HCT116 (cell line): ENCODE results near the gene COL4A4. TPM values are rescaled to one million over a fixed set of nuclear protein-coding genes. Genes with fewer than 3 reads are reported as not detected.

Experiments used
- ATAC-seq: fragments of 200-7000 bp; cut with Tn5 transposase; 2 replicates; pipeline ENCODE4 v1.9.1; 2020; ENCODE audit warnings: mild to moderate bottlenecking, moderate library complexity
- BruUV-seq: library from RNA; stranded (reverse); fragments of 400-500 nt; replicated peaks from 2 replicates; lab custom pipeline; 2021; lab: Mats Ljungman, UMichigan
- CTCF ChIA-PET: fragments of 300-600 bp; sonication (Branson Sonifier 250); formaldehyde crosslinking; loops from one replicate; lab custom pipeline; 2021; ENCODE audit warnings: antibody characterized with exemption; lab: Charles Lee
- POLR2A ChIA-PET: fragments of 300-600, 350-600 bp; sonication (Branson Sonifier 250); formaldehyde crosslinking; loops from one replicate; lab custom pipeline; 2021; ENCODE audit warnings: antibody characterized with exemption; lab: Charles Lee
- RAD21 ChIA-PET, 2 experiments: fragments of 300-600 bp; sonication (Branson Sonifier 250); formaldehyde crosslinking; loops; one replicate each; lab custom pipeline; 2023; ENCODE audit warnings: low total read pairs in 2 of 2; ENCODE audit not compliant: uncharacterized antibody in 2 of 2, unreplicated experiment in 2 of 2, low non-redundant PET in 1 of 2; lab: Charles Lee
- DNase-seq: peaks from one replicate; pipeline ENCODE4 v3.0.0-alpha.2; 2010; ENCODE audit warnings: low read depth, low spot score
- H2AFZ ChIP-seq: fragments of 200-600 bp; shearing (Covaris generic), sonication (generic); 2 replicates; pipeline ENCODE4 v1.6.1; 2017; ENCODE audit warnings: low read depth, mixed run types, mixed read lengths, antibody characterized with exemption, low read length; ENCODE audit not compliant: poor library complexity, severe bottlenecking
- H3K27ac ChIP-seq: 2 replicates; pipeline ENCODE4 v1.5.1; 2012; ENCODE audit warnings: low read depth, low read length
- H3K27me3 ChIP-seq: fragments of 200-600 bp; sonication (generic); 2 replicates; pipeline ENCODE4 v1.6.1; 2016; ENCODE audit warnings: mixed run types, low read length, mixed read lengths; ENCODE audit not compliant: insufficient read depth
- H3K36me3 ChIP-seq, 2 experiments: fragments of 200-500 bp in 1 of 2; fragments of 200-600 bp in 1 of 2; sonication (Bioruptor generic) in 1 of 2; sonication (generic) in 1 of 2; 2 replicates each; pipeline versions ENCODE4 v1.5.1 to v1.6.1; 2014 to 2016; ENCODE audit warnings: low read length in 2 of 2, inconsistent platforms in 1 of 2, mixed read lengths in 1 of 2, mixed run types in 1 of 2; ENCODE audit not compliant: insufficient read depth in 2 of 2, control insufficient read depth in 1 of 2
- H3K4me1 ChIP-seq, 2 experiments: fragments of 200-600 bp in 1 of 2; sonication (generic) in 1 of 2; 2 replicates each; pipeline versions ENCODE4 v1.5.1 to v1.6.1; 2012 to 2017; ENCODE audit warnings: low read length in 2 of 2, inconsistent platforms in 1 of 2, mild to moderate bottlenecking in 1 of 2, mixed read lengths in 1 of 2, mixed run types in 1 of 2, moderate library complexity in 1 of 2; ENCODE audit not compliant: insufficient read depth in 2 of 2, control insufficient read depth in 1 of 2
- H3K4me2 ChIP-seq: fragments of 200-600 bp; sonication (generic); 2 replicates; pipeline ENCODE4 v1.6.1; 2017; ENCODE audit warnings: mixed run types, low read length, mixed read lengths
- H3K4me3 ChIP-seq, 2 experiments: fragments of 200-600 bp in 1 of 2; sonication (generic) in 1 of 2; replicated peaks in 1 of 2; 2 replicates each; pipeline ENCODE4 v1.5.1; 2011 to 2016; ENCODE audit warnings: low read length in 2 of 2, control low read depth in 1 of 2, low read depth in 1 of 2, mild to moderate bottlenecking in 1 of 2, mixed read lengths in 1 of 2, mixed run types in 1 of 2
- H3K79me2 ChIP-seq: fragments of 200-600 bp; sonication (generic); 2 replicates; pipeline ENCODE4 v1.6.1; 2017; ENCODE audit warnings: mild to moderate bottlenecking, mixed run types, low read length, moderate library complexity, mixed read lengths; ENCODE audit not compliant: insufficient read depth
- H3K9ac ChIP-seq: fragments of 200-600 bp; sonication (generic); 2 replicates; pipeline ENCODE4 v1.6.1; 2016; ENCODE audit warnings: low read length, mixed read lengths
- H3K9me2 ChIP-seq: fragments of 200-600 bp; sonication (generic), shearing (Covaris generic); 2 replicates; pipeline ENCODE4 v1.6.1; 2017; ENCODE audit warnings: mixed run types, mild to moderate bottlenecking, moderate library complexity; ENCODE audit not compliant: insufficient read depth
- H3K9me3 ChIP-seq, 2 experiments: fragments of 200-500 bp in 1 of 2; fragments of 200-600 bp in 1 of 2; sonication (Bioruptor generic) in 1 of 2; sonication (generic) in 1 of 2; 2 replicates each; pipeline ENCODE4 v1.6.1; 2014 to 2017; ENCODE audit warnings: low read length in 2 of 2, mixed read lengths in 2 of 2, inconsistent platforms in 1 of 2, low read depth in 1 of 2, mild to moderate bottlenecking in 1 of 2, mixed run types in 1 of 2, moderate library complexity in 1 of 2; ENCODE audit not compliant: control insufficient read depth in 1 of 2, insufficient read depth in 1 of 2
- H4K20me1 ChIP-seq: fragments of 200-600 bp; sonication (generic), shearing (Covaris generic); 2 replicates; pipeline ENCODE4 v1.6.1; 2017; ENCODE audit warnings: mixed run types, mild to moderate bottlenecking, moderate library complexity; ENCODE audit not compliant: insufficient read depth
- ATF3 ChIP-seq: IDR thresholded peaks from 2 replicates; pipeline ENCODE4 v1.6.1; 2012
- CBX3 ChIP-seq: IDR thresholded peaks from 2 replicates; pipeline ENCODE4 v1.6.1; 2012; ENCODE audit warnings: low read depth
- EGR1 ChIP-seq: IDR thresholded peaks from 2 replicates; pipeline ENCODE4 v1.6.1; 2012; ENCODE audit warnings: low read depth
- EZH2phosphoT487 ChIP-seq: fragments of 200-600 bp; IDR thresholded peaks from 2 replicates; pipeline ENCODE4 v1.6.1; 2018; ENCODE audit warnings: antibody characterized with exemption, borderline replicate concordance
- FOSL1 ChIP-seq: IDR thresholded peaks from 2 replicates; pipeline ENCODE4 v1.6.1; 2012; ENCODE audit warnings: low read depth
- JUND ChIP-seq: IDR thresholded peaks from 2 replicates; pipeline ENCODE4 v1.6.1; 2012
- MAX ChIP-seq: IDR thresholded peaks from 2 replicates; pipeline ENCODE4 v1.6.1; 2012
- POLR2AphosphoS5 ChIP-seq: IDR thresholded peaks from 2 replicates; pipeline ENCODE4 v1.6.1; 2011; ENCODE audit warnings: mild to moderate bottlenecking, low read depth, low read length, moderate library complexity
- SP1 ChIP-seq: IDR thresholded peaks from 2 replicates; pipeline ENCODE4 v1.6.1; 2012; ENCODE audit warnings: low read depth
- SRF ChIP-seq: IDR thresholded peaks from 2 replicates; pipeline ENCODE4 v1.6.1; 2012; ENCODE audit warnings: low read depth
- TCF7L2 ChIP-seq: IDR thresholded peaks from 2 replicates; pipeline ENCODE4 v1.7.0; 2011; ENCODE audit warnings: borderline replicate concordance, inconsistent platforms; ENCODE audit not compliant: insufficient read depth, insufficient read length; ENCODE audit errors: extremely low read depth
- YY1 ChIP-seq: IDR thresholded peaks from 2 replicates; pipeline ENCODE4 v1.6.1; 2011; ENCODE audit warnings: low read length, low read depth, moderate library complexity, mild to moderate bottlenecking; ENCODE audit not compliant: insufficient replicate concordance; ENCODE audit errors: extremely low read depth
- ZFX ChIP-seq: fragments of 450-650 bp; IDR thresholded peaks from 2 replicates; pipeline ENCODE4 v1.6.1; 2017
- intact Hi-C: fragments of 100-400 bp; cut with micrococcal nuclease; formaldehyde crosslinking; loops from 2 replicates; pipeline ENCODE4 v1.10.0; 2022
- total RNA-seq: library from RNA; stranded (reverse); gene quantifications from one replicate; pipeline ENCODE4 v1.2.1, GENCODE V29; 2021; ENCODE audit not compliant: unreplicated experiment
- TF ChIP-seq, protein P1 (sequence below), 3 experiments: fragments of 200-600 bp in 1 of 3; sonication (generic) in 1 of 3; IDR thresholded peaks in 2 of 3; conservative IDR thresholded peaks in 1 of 3; 2 replicates each; pipeline ENCODE4 v1.5.1; 2012 to 2017; ENCODE audit warnings: low read depth in 2 of 3, low read length in 2 of 3, antibody characterized with exemption in 1 of 3, borderline replicate concordance in 1 of 3, control low read depth in 1 of 3, mild to moderate bottlenecking in 1 of 3, mixed read lengths in 1 of 3, mixed run types in 1 of 3, moderate library complexity in 1 of 3; ENCODE audit not compliant: insufficient read depth in 1 of 3

COL4A4 gene
- total RNA-seq, 1 experiment from 2014 or later, result 5.9 TPM

DNA sequence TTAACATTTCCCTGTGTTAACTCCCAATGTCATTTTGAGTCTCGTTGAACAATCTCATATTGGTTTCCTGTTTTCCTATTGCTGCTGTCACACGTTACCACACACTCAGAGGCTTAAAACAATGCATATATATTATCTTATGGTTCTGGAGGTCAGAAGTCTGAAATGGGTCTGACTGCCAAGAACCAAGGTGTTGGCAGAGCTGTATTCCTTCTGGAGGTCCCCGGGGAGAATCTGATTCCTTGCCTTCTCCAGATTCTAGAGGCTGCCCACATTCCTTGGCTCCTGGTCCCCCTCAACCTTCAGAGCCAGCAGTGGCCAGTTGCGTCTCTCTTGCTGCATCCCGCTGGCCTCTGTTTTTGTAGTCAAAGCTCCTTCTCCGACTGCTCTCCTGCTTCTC lies 17.5 kb downstream of the COL4A4 start:
- 0 out of 4 replicates have a peak, but pooled peaks cover 0 to 4% of the 10 kb centered on the region in 2 experiments for H3K9me3 ChIP-seq
- H3K4me1 ChIP-seq, result no peaks in the 10 kb centered on the region
- H3K9ac ChIP-seq, result no peak overlapping the region
- no peaks in the 10 kb centered on the region for H4K20me1 ChIP-seq
- H3K27me3 ChIP-seq, result no peaks in the 10 kb centered on the region
- no peak overlapping the region for H3K27ac ChIP-seq
- no peak overlapping the region for H2AFZ ChIP-seq
- H3K9me2 ChIP-seq, result no peaks in the 10 kb centered on the region
- no peak for DNase-seq
- H3K36me3 ChIP-seq, result no peaks in the 10 kb centered on the region
- no peak overlapping the region for H3K4me2 ChIP-seq
- TF ChIP-seq JUND (no peak), SP1 (no peak), MAX (no peak), POLR2AphosphoS5 (no peak), TCF7L2 (no peak), SRF (no peak), FOSL1 (no peak), YY1 (no peak), CBX3 (no peak), EZH2phosphoT487 (no peak), ZFX (no peak), EGR1 (no peak), ATF3 (no peak)
- TF ChIP-seq, protein P1, sequence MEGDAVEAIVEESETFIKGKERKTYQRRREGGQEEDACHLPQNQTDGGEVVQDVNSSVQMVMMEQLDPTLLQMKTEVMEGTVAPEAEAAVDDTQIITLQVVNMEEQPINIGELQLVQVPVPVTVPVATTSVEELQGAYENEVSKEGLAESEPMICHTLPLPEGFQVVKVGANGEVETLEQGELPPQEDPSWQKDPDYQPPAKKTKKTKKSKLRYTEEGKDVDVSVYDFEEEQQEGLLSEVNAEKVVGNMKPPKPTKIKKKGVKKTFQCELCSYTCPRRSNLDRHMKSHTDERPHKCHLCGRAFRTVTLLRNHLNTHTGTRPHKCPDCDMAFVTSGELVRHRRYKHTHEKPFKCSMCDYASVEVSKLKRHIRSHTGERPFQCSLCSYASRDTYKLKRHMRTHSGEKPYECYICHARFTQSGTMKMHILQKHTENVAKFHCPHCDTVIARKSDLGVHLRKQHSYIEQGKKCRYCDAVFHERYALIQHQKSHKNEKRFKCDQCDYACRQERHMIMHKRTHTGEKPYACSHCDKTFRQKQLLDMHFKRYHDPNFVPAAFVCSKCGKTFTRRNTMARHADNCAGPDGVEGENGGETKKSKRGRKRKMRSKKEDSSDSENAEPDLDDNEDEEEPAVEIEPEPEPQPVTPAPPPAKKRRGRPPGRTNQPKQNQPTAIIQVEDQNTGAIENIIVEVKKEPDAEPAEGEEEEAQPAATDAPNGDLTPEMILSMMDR (IDR thresholded peaks at IDR 0.05 in 2 of 3, conservative IDR thresholded peaks at IDR 0.05 in 1 of 3; ENCODE audit: borderline replicate concordance in 1 of 3, insufficient read depth in 1 of 3, low read depth in 2 of 3, low read length in 2 of 3), result no peak
- ATAC-seq, result no peak
- no peak overlapping the region for H3K4me3 ChIP-seq
- intact Hi-C loops, result loop anchor here (5.0 kb wide), 1 partner anchor 611 kb away; no protein-coding TSS in a partner anchor
- H3K79me2 ChIP-seq, result no peaks in the 10 kb centered on the region
- POLR2A ChIA-PET, result no interaction called here
- CTCF ChIA-PET, result no interaction called here
- RAD21 ChIA-PET, result no interaction called here
- no TSS peak for BruUV-seq
